WTC11 (cell line): ENCODE results near the gene ADARB2.

Experiments used
- CTCF ChIP-seq: fragments of 200-600 bp; IDR thresholded peaks from 2 replicates; pipeline ENCODE4 v1.8.0; 2022; ENCODE audit warnings: antibody characterized with exemption
- ESRRA ChIP-seq: sonication (generic); formaldehyde crosslinking; IDR thresholded peaks from 2 replicates; pipeline ENCODE4 v1.8.1; 2022; ENCODE audit warnings: mild to moderate bottlenecking, missing genetic modification reagents, borderline replicate concordance
- FOXK1 ChIP-seq: sonication (generic); formaldehyde crosslinking; IDR thresholded peaks from 2 replicates; pipeline ENCODE4 v1.8.0; 2022; ENCODE audit warnings: mild to moderate bottlenecking, moderate library complexity, missing genetic modification reagents
- JUN ChIP-seq: sonication (generic); formaldehyde crosslinking; IDR thresholded peaks from 2 replicates; pipeline ENCODE4 v1.8.0; 2023; ENCODE audit warnings: mild to moderate bottlenecking, missing genetic modification reagents
- NR3C1 ChIP-seq: sonication (generic); formaldehyde crosslinking; conservative IDR thresholded peaks from 2 replicates; pipeline ENCODE4 v1.8.1; 2023; ENCODE audit warnings: low read depth, mild to moderate bottlenecking, missing genetic modification reagents
- SMAD3 ChIP-seq: sonication (generic); formaldehyde crosslinking; IDR thresholded peaks from 2 replicates; pipeline ENCODE4 v1.8.0; 2022; ENCODE audit warnings: missing genetic modification reagents, mild to moderate bottlenecking, borderline replicate concordance

GRCh38 chr10:1522237-1522636 lies 215.1 kb downstream of the ADARB2 start:
- no peak for TF ChIP-seq SMAD3
- no peak for TF ChIP-seq CTCF
- TF ChIP-seq NR3C1 (CRISPR knock-in tag): no peak
- no peak for TF ChIP-seq FOXK1 (CRISPR knock-in tag)
- TF ChIP-seq ESRRA (CRISPR knock-in tag): no peak
- no peak for TF ChIP-seq JUN (CRISPR knock-in tag)
